Stomach (tissue), 9 donors: ENCODE data around the gene DAPK2. TPM values are rescaled to one million over a fixed set of nuclear protein-coding genes. Genes with fewer than 3 reads are reported as not detected.

Source experiments
- DNase-seq, 2 donors: peaks; one replicate each; pipeline versions ENCODE4 v3.0.0 to v3.0.0-alpha.2; 2013 to 2019
- H3K27ac ChIP-seq, 5 donors: fragments of 200-600 bp in 4 of 5; sonication (generic) in 4 of 5; one replicate each; pipeline ENCODE4 v1.5.1; 2013 to 2019; ENCODE audit warnings: mild to moderate bottlenecking in 1 of 5, moderate library complexity in 1 of 5
- H3K27me3 ChIP-seq, 3 donors: fragments of 200-600 bp; sonication (generic); one replicate each; pipeline ENCODE4 v1.5.1; 2017 to 2019; ENCODE audit warnings: mixed run types in 1 of 3
- H3K36me3 ChIP-seq, 4 donors: fragments of 200-600 bp; sonication (generic); 1 replicate in 3 of 4; 2 replicates in 1 of 4; pipeline ENCODE4 v1.5.1; 2016 to 2019
- H3K4me1 ChIP-seq, 4 donors: fragments of 200-600 bp; sonication (generic); one replicate each; pipeline ENCODE4 v1.5.1; 2016 to 2019
- H3K4me3 ChIP-seq, 4 donors: fragments of 200-600 bp; sonication (generic) in 3 of 4; one replicate each; pipeline ENCODE4 v1.5.1; 2016 to 2019; ENCODE audit warnings: mild to moderate bottlenecking in 1 of 4
- H3K9me3 ChIP-seq, 4 donors: fragments of 200-600 bp; sonication (generic); one replicate each; pipeline ENCODE4 v1.5.1; 2016 to 2019
- EP300 ChIP-seq: sonication (generic); formaldehyde crosslinking; IDR thresholded peaks from one replicate; pipeline ENCODE4 v1.6.1; 2017; ENCODE audit warnings: antibody characterized with exemption
- POLR2A ChIP-seq, 4 donors: fragments of 450-650 bp; IDR thresholded peaks; one replicate each; pipeline ENCODE4 v1.6.1; 2016; ENCODE audit warnings: antibody characterized with exemption in 4 of 4, control low read depth in 2 of 4, mild to moderate bottlenecking in 1 of 4, moderate library complexity in 1 of 4
- POLR2AphosphoS5 ChIP-seq, 3 donors: sonication (generic); formaldehyde crosslinking; IDR thresholded peaks; one replicate each; pipeline ENCODE4 v1.6.1; 2016; ENCODE audit warnings: antibody characterized with exemption in 3 of 3
- WGBS, 5 donors: extraction: QIAGEN DNeasy Blood & Tissue Kit in 3 of 5; methylation state at CpG; one replicate each; pipeline versions ENCODE4 v1.1.5 to v1.1.7; 2013 to 2018; 5-methylcytosine and 5-hydroxymethylcytosine counted together
- intact Hi-C: fragments of 100-400 bp; cut with DNase I; formaldehyde crosslinking; loops from one replicate; pipeline ENCODE4 v1.15.1; 2023; ENCODE audit warnings: low total_unique reads
- polyA plus RNA-seq, 3 donors: library from polyadenylated mRNA; stranded (reverse); fragments of 200-250 nt; gene quantifications; one replicate each; pipeline ENCODE4 v1.2.3, GENCODE V29; 2013
- total RNA-seq, 5 donors: library from RNA; depleted of rRNA; stranded (reverse); fragments of >200 nt; gene quantifications; one replicate each; pipeline versions ENCODE4 v1.1.0 to v1.2.3, GENCODE V29; 2014 to 2016
- TF ChIP-seq, protein P1 (sequence below), 7 experiments: fragments of 450-650 bp in 4 of 7; fragments of 200-600 bp in 3 of 7; sonication (generic) in 3 of 7; IDR thresholded peaks; one replicate each; pipeline ENCODE4 v1.5.1; 2016 to 2019; ENCODE audit warnings: antibody characterized with exemption in 7 of 7, control low read depth in 2 of 7, mild to moderate bottlenecking in 1 of 7
- donor health status: healthy with polysubstance abuse.
- donor health status: Bipolar disorder and iron deficiency.
- donor health status: healthy.

The DAPK2 gene
- total and polyA plus RNA-seq, 8 donors: 5.2 to 178 (median 16.6) TPM

DNA sequence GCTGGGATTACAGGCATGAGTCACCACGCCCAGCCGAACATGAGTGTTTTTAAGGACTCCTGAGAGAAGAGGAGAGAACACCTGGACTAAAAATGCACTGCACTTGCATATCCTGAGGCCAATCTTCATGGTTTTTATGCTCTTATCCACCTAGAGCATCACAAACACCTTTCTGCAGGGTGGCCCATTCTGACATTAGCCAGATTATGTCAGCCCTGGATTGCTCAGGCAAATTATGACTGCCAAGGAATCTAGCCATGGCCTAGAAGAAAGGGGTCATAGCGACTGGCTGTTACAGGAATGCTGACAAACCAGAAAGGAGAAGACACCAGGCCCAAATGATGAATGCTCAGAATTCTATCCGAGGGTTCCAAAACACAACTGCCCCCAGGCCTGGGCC, 171.7 kb downstream of the DAPK2 start:
- WGBS, 5 donors: 69 to 78% (median 71%) methylated on average over 4 of the region's 4 CpGs

DNA sequence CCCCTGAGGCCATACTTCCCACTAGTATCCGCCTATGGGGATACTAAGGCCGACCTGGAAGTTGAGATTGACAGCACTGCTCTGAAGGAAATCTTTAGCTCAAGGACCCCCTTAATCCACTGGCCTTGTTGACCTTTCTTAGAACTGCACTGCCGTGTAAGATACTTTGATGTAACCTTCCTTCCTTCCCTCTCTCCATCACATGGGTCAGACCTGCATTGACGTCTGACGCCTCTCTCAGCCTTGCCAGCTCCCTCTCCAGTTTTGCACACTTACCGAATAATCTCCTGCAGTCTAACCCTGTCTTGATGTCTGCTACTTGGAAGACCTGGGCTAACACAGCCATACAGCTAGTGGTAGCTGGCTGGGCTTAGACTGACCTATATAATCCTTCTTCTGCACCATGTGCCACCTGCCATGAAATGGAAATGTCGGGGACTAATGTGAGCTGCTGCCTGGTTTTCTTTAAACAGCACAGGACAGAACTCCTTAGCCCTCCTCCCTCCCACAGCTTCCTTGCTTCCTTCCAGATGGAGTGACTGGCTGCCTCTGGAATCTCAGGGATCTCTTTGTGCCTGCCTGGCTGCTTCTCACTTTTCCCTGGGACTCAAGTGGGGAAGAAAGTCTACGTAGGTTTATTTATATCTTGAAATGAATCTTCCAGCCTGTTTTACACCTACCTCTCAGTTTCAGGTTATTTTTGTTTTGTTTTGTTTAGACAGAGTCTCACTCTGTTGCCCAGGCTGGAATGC, 173.3 kb downstream of the DAPK2 start:
- H3K27me3 ChIP-seq: no peaks in the 10 kb centered on the region
- no peak overlapping the region for H3K27ac ChIP-seq
- H3K4me3 ChIP-seq: no peak overlapping the region
- intact Hi-C loops: no loop called here
- H3K36me3 ChIP-seq: no peaks in the 10 kb centered on the region
- no peak for DNase-seq
- TF ChIP-seq, protein P1, sequence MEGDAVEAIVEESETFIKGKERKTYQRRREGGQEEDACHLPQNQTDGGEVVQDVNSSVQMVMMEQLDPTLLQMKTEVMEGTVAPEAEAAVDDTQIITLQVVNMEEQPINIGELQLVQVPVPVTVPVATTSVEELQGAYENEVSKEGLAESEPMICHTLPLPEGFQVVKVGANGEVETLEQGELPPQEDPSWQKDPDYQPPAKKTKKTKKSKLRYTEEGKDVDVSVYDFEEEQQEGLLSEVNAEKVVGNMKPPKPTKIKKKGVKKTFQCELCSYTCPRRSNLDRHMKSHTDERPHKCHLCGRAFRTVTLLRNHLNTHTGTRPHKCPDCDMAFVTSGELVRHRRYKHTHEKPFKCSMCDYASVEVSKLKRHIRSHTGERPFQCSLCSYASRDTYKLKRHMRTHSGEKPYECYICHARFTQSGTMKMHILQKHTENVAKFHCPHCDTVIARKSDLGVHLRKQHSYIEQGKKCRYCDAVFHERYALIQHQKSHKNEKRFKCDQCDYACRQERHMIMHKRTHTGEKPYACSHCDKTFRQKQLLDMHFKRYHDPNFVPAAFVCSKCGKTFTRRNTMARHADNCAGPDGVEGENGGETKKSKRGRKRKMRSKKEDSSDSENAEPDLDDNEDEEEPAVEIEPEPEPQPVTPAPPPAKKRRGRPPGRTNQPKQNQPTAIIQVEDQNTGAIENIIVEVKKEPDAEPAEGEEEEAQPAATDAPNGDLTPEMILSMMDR (IDR thresholded peaks at IDR 0.05): no peak
- TF ChIP-seq POLR2A (IDR thresholded peaks at IDR 0.05): no peak
- no peak for TF ChIP-seq EP300
- no peak for TF ChIP-seq POLR2AphosphoS5 (IDR thresholded peaks at IDR 0.05)
- no peaks in the 10 kb centered on the region for H3K9me3 ChIP-seq
- H3K4me1 ChIP-seq: no peaks in the 10 kb centered on the region
- WGBS, 5 donors: 79 to 87% (median 87%) methylated on average over 8 of the region's 8 CpGs

More for the DNA sequence above, 171.7 kb downstream of the DAPK2 start:
- intact Hi-C loops: no loop called here
- no peaks in the 10 kb centered on the region for H3K27me3 ChIP-seq
- no peaks in the 10 kb centered on the region for H3K4me1 ChIP-seq
- DNase-seq: no peak
- TF ChIP-seq POLR2AphosphoS5 (IDR thresholded peaks at IDR 0.05) (no peak), POLR2A (IDR thresholded peaks at IDR 0.05) (no peak)
- H3K4me3 ChIP-seq: no peak overlapping the region
- H3K27ac ChIP-seq: no peak overlapping the region
- H3K9me3 ChIP-seq: no peaks in the 10 kb centered on the region
- H3K36me3 ChIP-seq: no peaks in the 10 kb centered on the region

DNA sequence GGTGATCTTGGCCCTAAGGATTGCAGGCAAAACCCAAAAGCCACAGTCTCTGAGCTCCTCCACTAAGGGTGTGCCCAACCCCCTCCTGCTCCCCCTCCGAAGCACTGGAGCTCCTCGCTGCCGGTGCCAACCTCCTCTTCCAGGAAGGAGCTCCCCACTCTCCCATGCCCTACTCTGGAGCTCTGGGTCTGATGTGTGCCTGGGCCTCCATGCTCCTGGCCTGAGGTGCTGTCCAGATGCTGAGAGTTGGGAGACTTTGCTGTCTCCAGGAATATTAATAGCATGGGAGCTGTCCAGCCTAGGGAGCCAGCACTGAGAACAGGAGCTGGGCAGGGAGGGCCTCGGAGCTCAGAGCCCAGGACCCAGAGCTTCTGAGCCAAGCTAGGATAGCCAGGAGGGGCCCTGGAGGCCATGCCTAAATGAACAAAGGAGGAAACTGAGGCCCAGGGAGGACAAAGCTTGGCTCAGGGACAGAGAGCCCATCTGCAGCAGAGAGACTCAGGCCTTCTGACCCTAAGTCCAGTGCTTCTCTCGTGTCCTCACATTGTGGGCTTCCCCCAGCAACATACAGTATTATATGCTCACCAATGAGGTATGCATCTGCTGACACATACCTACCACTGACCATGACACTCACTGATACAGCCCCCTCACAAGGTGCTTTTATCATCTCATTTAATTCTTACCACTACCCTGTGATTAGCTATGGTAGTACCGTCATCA, 175.6 kb downstream of the DAPK2 start:
- peak; percentile 29 to 94 for DNase-seq
- Histone ChIP-seq H3K4me1 (no peaks in the 10 kb centered on the region), H3K4me3 (no peak overlapping the region), H3K27ac (no peak overlapping the region), H3K36me3 (no peaks in the 10 kb centered on the region), H3K27me3 (no peaks in the 10 kb centered on the region), H3K9me3 (no peaks in the 10 kb centered on the region)
- intact Hi-C loops: no loop called here
- TF ChIP-seq POLR2A (IDR thresholded peaks at IDR 0.05): no peak
- no peak for TF ChIP-seq POLR2AphosphoS5 (IDR thresholded peaks at IDR 0.05)
- no peak for TF ChIP-seq EP300
- TF ChIP-seq, protein P1 (IDR thresholded peaks at IDR 0.05): no peak
- WGBS, 5 donors: 50 to 62% (median 55%) methylated on average over 5 to 6 of the region's 6 CpGs

DNA sequence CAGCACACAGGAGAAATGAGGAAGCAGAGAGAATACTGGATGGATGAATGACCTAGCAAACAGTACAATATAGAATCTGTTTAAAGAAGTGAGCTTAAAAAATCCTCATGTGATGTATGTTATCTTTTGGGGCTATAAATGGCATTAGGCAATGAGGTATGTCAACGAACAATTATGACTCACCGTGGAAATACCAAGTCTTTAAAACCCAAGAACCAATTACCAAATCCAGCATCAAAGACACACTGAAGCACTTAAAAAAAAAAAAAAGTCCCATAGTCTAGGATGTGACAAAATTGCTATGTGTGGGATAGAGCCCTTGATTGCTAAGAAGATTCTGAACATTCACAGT, 176.3 kb downstream of the DAPK2 start:
- Histone ChIP-seq H3K36me3 (no peaks in the 10 kb centered on the region), H3K4me1 (no peaks in the 10 kb centered on the region), H3K9me3 (no peaks in the 10 kb centered on the region), H3K4me3 (no peak overlapping the region), H3K27ac (no peak overlapping the region), H3K27me3 (no peaks in the 10 kb centered on the region)
- 25 to 42% (median 26%) methylated on average over 2 of the region's 2 CpGs for WGBS, 5 donors
- TF ChIP-seq, protein P1 (IDR thresholded peaks at IDR 0.05): no peak
- TF ChIP-seq POLR2A (IDR thresholded peaks at IDR 0.05): no peak
- no peak for TF ChIP-seq EP300
- no peak for TF ChIP-seq POLR2AphosphoS5 (IDR thresholded peaks at IDR 0.05)
- intact Hi-C loops: no loop called here
- DNase-seq: no peak
